Liver (tissue), 9 donors: ENCODE measurements around the gene MEIG1. TPM values are rescaled to one million over a fixed set of nuclear protein-coding genes. Genes with fewer than 3 reads are reported as not detected.
"Not testable (repeated sequence)": the region's sequence is repeated elsewhere in the genome, so short reads cannot be mapped to it uniquely, and the experiment has no call there.

ENCODE experiments used
- DNase-seq: peaks from one replicate; pipeline ENCODE4 v3.0.0-alpha.2; 2017; ENCODE audit warnings: low spot score
- H3K27ac ChIP-seq, 2 donors: one replicate each; pipeline ENCODE4 v1.7.0; 2013; ENCODE audit warnings: inconsistent platforms in 2 of 2, low read length in 2 of 2, control low read depth in 1 of 2, low read depth in 1 of 2, mild to moderate bottlenecking in 1 of 2
- H3K27me3 ChIP-seq, 4 donors: one replicate each; pipeline versions ENCODE4 v1.6.1 to v1.7.0; 2013; ENCODE audit warnings: low read length in 3 of 4, inconsistent platforms in 1 of 4, mild to moderate bottlenecking in 1 of 4, moderate library complexity in 1 of 4; ENCODE audit not compliant: control insufficient read depth in 4 of 4, insufficient read depth in 4 of 4
- H3K36me3 ChIP-seq, 4 donors: one replicate each; pipeline versions ENCODE4 v1.6.1 to v1.7.0; 2013; ENCODE audit warnings: low read length in 3 of 4, mild to moderate bottlenecking in 3 of 4, low read depth in 1 of 4, moderate library complexity in 1 of 4; ENCODE audit not compliant: control insufficient read depth in 4 of 4, insufficient read depth in 3 of 4
- H3K4me1 ChIP-seq, 4 donors: one replicate each; pipeline versions ENCODE4 v1.6.1 to v1.7.0; 2013; ENCODE audit warnings: low read length in 3 of 4, mild to moderate bottlenecking in 3 of 4, moderate library complexity in 1 of 4; ENCODE audit not compliant: control insufficient read depth in 4 of 4, insufficient read depth in 4 of 4
- H3K4me3 ChIP-seq, 3 donors: one replicate each; pipeline versions ENCODE4 v1.6.1 to v1.7.0; 2013; ENCODE audit warnings: low read length in 3 of 3, control low read depth in 1 of 3, low read depth in 1 of 3, mild to moderate bottlenecking in 1 of 3
- H3K9ac ChIP-seq, 2 donors: one replicate each; pipeline ENCODE4 v1.7.0; 2013; ENCODE audit warnings: low read length in 2 of 2, mild to moderate bottlenecking in 2 of 2, moderate library complexity in 2 of 2, control low read depth in 1 of 2, low read depth in 1 of 2
- H3K9me3 ChIP-seq, 4 donors: one replicate each; pipeline versions ENCODE4 v1.6.1 to v1.7.0; 2013; ENCODE audit warnings: low read length in 3 of 4; ENCODE audit not compliant: control insufficient read depth in 4 of 4
- ATF3 ChIP-seq: IDR thresholded peaks from 2 replicates; pipeline ENCODE4 v1.6.1; 2016; ENCODE audit warnings: antibody characterized with exemption
- CTCF ChIP-seq: fragments of 150-350 bp; IDR thresholded peaks from 2 replicates; pipeline ENCODE4 v1.5.1; 2017; ENCODE audit warnings: improper control_type of control experiment, low read depth, low read length; ENCODE audit not compliant: missing input control
- EGR1 ChIP-seq, 2 donors: IDR thresholded peaks; 2 replicates each; pipeline ENCODE4 v1.6.1; 2016 to 2018; ENCODE audit warnings: antibody characterized with exemption in 2 of 2, low read depth in 2 of 2
- FOXA1 ChIP-seq: IDR thresholded peaks from 2 replicates; pipeline ENCODE4 v1.6.1; 2016; ENCODE audit warnings: antibody characterized with exemption
- FOXA2 ChIP-seq: IDR thresholded peaks from 2 replicates; pipeline ENCODE4 v1.6.1; 2016; ENCODE audit warnings: antibody characterized with exemption
- HNF4A ChIP-seq, 2 donors: conservative IDR thresholded peaks; 2 replicates each; pipeline ENCODE4 v1.6.1; 2016; ENCODE audit warnings: antibody characterized with exemption in 2 of 2, mild to moderate bottlenecking in 2 of 2
- MAX ChIP-seq: IDR thresholded peaks from 2 replicates; pipeline ENCODE4 v1.6.1; 2016; ENCODE audit warnings: antibody characterized with exemption
- NR2F2 ChIP-seq: IDR thresholded peaks from 2 replicates; pipeline ENCODE4 v1.6.1; 2016; ENCODE audit warnings: antibody characterized with exemption
- RAD21 ChIP-seq, 2 donors: IDR thresholded peaks; 2 replicates each; pipeline ENCODE4 v1.6.1; 2016; ENCODE audit warnings: antibody characterized with exemption in 2 of 2, mild to moderate bottlenecking in 2 of 2
- REST ChIP-seq: IDR thresholded peaks from 2 replicates; pipeline ENCODE4 v1.6.1; 2016; ENCODE audit warnings: antibody characterized with exemption, mild to moderate bottlenecking
- RXRA ChIP-seq, 2 donors: IDR thresholded peaks; 2 replicates each; pipeline ENCODE4 v1.6.1; 2017 to 2018; ENCODE audit warnings: antibody characterized with exemption in 2 of 2, mild to moderate bottlenecking in 1 of 2
- WGBS: extraction: QIAGEN DNeasy Blood & Tissue Kit; methylation state at CpG from one replicate; pipeline ENCODE4 v1.1.7; 2013; 5-methylcytosine and 5-hydroxymethylcytosine counted together
- polyA plus RNA-seq, 2 donors: library from polyadenylated mRNA; stranded (reverse) in 1 of 2; unstranded in 1 of 2; fragments of 200-250 nt in 1 of 2; fragments of >200 nt in 1 of 2; fragmentation: Nextera tagmentation in 1 of 2; extraction: Ambion mirVana in 1 of 2; gene quantifications; one replicate each; pipeline versions ENCODE4 v1.2.1 to v1.2.3, GENCODE V29; 2013 to 2015
- total RNA-seq, 2 donors: library from RNA; depleted of rRNA; stranded (reverse); fragments of >200 nt; gene quantifications; one replicate each; pipeline ENCODE4 v1.2.3, GENCODE V29; 2014
- donor health status: healthy.
- donor health status: healthy.
- donor health status: healthy.
- donor health status: healthy.
- donor health status: healthy.

Gene MEIG1
- total and polyA plus RNA-seq, 4 donors, result 0.33 TPM; not detected in 3

- no peak for TF ChIP-seq ATF3
- no peak for TF ChIP-seq NR2F2
- TF ChIP-seq CTCF, result no peak
- TF ChIP-seq FOXA2, result no peak
- no peak for TF ChIP-seq RAD21 (IDR thresholded peaks at IDR 0.05)
Observed at GRCh38 chr10:14930610-14931009, 28.6 kb upstream of the MEIG1 start (continued).

GRCh38 chr10:14936584-14936983, 22.6 kb upstream of the MEIG1 start:
- no peaks in the 10 kb centered on the region for H3K27me3 ChIP-seq
- no peak overlapping the region for H3K9ac ChIP-seq
- H3K36me3 ChIP-seq, result peaks cover 0 to 9% (median 6%) of the 10 kb centered on the region in 4 donors
- no peak for TF ChIP-seq FOXA1
- no peak for TF ChIP-seq EGR1 (IDR thresholded peaks at IDR 0.05; ENCODE audit: low read depth in 2 of 2)
- TF ChIP-seq CTCF, result no peak
- no peak for TF ChIP-seq MAX
- TF ChIP-seq NR2F2, result no peak
- TF ChIP-seq REST, result no peak
- TF ChIP-seq HNF4A (conservative IDR thresholded peaks at IDR 0.05), result no peak
- no peak for TF ChIP-seq RXRA (IDR thresholded peaks at IDR 0.05)
- no peaks in the 10 kb centered on the region for H3K4me1 ChIP-seq
- no peak for DNase-seq
- 98% methylated on average over 2 of the region's 2 CpGs for WGBS
- no peak overlapping the region for H3K27ac ChIP-seq
- H3K4me3 ChIP-seq, result no peak overlapping the region
- no peaks in the 10 kb centered on the region for H3K9me3 ChIP-seq

- not testable (repeated sequence) for H3K9ac ChIP-seq, H3K27me3 ChIP-seq, H3K4me1 ChIP-seq, H3K9me3 ChIP-seq, H3K27ac ChIP-seq, H3K36me3 ChIP-seq, DNase-seq, H3K4me3 ChIP-seq
- WGBS, result 78% methylated on average over 4 of the region's 5 CpGs
Observed at GRCh38 chr10:14938971-14939370, 20.2 kb upstream of the MEIG1 start.

GRCh38 chr10:14942147-14942949, 16.8 kb upstream of the MEIG1 start:
- not testable (repeated sequence) for H3K9me3 ChIP-seq, DNase-seq, H3K9ac ChIP-seq, H3K27ac ChIP-seq, H3K4me1 ChIP-seq, H3K27me3 ChIP-seq, H3K4me3 ChIP-seq
- peaks cover 3 to 10% (median 4%) of the 10 kb centered on the region in 4 donors for H3K36me3 ChIP-seq
- 82% methylated on average over 17 of the region's 17 CpGs for WGBS

GRCh38 chr10:14942950-14943338, 16.2 kb upstream of the MEIG1 start:
- 86% methylated on average over 7 of the region's 7 CpGs for WGBS

More at GRCh38 chr10:14942950-14943338, 16.2 kb upstream of the MEIG1 start:
- not testable (repeated sequence) for H3K9ac ChIP-seq, H3K4me1 ChIP-seq, H3K4me3 ChIP-seq, H3K9me3 ChIP-seq, H3K27ac ChIP-seq, H3K27me3 ChIP-seq, DNase-seq
- peaks cover 3 to 11% (median 6%) of the 10 kb centered on the region in 4 donors for H3K36me3 ChIP-seq
